Body of pancreas (tissue), 4 donors: ENCODE results near the gene RAPGEF1.

ENCODE experiments used
- POLR2A ChIP-seq, 3 donors: fragments of 450-650 bp; IDR thresholded peaks; one replicate each; pipeline ENCODE4 v1.6.1; 2016; ENCODE audit warnings: antibody characterized with exemption in 3 of 3, mild to moderate bottlenecking in 2 of 3
- TF ChIP-seq, protein P1 (sequence below), 7 experiments: fragments of 450-650 bp in 4 of 7; fragments of 200-600 bp in 3 of 7; sonication (generic) in 3 of 7; IDR thresholded peaks; one replicate each; pipeline ENCODE4 v1.5.1; 2016 to 2019; ENCODE audit warnings: antibody characterized with exemption in 7 of 7

DNA sequence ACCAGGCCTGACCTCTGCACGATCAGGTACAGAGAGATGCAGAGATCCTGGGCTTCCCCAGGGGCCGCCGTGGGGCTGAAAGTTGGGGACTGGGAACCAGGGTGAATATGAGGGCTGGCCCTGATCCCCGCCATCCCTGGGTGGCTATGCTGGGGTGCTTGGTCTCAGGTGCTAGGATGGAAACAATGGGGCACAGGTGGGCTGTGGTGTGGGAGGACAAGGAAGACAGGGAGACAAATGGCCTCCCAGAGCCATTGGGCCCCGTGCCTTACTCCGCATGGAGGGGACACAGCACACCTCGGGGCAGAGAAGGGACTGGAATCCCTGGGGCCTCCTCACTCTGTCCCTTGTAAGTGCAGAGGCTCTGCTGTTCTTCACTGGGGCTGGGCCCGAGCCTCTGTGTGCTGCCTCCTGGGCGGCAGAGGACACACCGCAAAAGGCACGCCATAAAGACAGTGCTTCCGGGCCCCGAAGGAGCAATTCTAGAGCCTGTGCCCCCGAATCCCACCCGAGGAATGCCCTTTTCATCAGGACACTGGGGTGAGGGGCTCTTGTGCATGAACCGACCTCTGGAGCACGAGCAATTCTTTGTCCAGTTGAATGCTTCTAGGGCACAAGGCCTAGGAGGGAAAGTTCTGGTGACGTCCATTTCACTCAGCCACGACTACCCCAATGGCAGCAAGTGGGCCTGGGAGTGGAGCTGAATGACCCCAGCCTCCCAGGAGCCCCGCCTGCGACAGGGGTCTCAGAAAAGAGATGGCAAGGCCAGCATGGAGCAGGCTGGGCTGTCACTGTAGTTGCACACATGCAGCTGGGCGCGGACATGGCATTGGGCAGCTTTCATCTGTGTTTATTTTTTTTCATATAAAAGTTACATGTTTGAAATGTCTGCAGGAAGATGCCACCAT, 163.7 kb downstream of the RAPGEF1 start:
- TF ChIP-seq, protein P1, sequence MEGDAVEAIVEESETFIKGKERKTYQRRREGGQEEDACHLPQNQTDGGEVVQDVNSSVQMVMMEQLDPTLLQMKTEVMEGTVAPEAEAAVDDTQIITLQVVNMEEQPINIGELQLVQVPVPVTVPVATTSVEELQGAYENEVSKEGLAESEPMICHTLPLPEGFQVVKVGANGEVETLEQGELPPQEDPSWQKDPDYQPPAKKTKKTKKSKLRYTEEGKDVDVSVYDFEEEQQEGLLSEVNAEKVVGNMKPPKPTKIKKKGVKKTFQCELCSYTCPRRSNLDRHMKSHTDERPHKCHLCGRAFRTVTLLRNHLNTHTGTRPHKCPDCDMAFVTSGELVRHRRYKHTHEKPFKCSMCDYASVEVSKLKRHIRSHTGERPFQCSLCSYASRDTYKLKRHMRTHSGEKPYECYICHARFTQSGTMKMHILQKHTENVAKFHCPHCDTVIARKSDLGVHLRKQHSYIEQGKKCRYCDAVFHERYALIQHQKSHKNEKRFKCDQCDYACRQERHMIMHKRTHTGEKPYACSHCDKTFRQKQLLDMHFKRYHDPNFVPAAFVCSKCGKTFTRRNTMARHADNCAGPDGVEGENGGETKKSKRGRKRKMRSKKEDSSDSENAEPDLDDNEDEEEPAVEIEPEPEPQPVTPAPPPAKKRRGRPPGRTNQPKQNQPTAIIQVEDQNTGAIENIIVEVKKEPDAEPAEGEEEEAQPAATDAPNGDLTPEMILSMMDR (IDR thresholded peaks at IDR 0.05), result no peak
- no peak for TF ChIP-seq POLR2A (IDR thresholded peaks at IDR 0.05)
